ENCODE data around the gene TMEM255A.
A peak's percentile ranks its signal among the peaks of the same experiment; 100 is the strongest.

Gene TMEM255A

GRCh38 chrX:120262859-120263708 lies 48.2 kb downstream of the TMEM255A start:
- peak; percentile 6 for DNase-seq

DNA sequence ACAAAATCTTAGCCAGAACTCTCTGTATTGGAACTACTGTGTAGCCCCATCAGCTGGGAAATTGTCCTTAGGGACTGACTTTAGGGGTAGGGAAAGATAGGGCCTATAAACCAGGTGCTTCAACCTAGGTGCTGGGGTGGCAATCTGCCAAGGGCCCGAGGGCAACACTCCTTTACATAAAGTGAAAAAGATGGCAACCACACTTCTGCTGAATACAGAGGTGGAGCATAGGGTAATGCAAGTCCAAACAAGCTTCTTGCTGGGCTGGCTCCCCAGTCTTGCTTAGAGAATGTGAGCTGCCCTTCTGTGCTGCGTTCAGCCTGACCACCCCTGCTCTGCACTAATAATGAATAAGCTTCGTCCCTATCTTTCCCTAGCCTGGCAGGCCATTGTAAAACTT lies 50.9 kb downstream of the TMEM255A start:
- DNase-seq, result no peak

- no peak for DNase-seq
These were observed 57.5 kb downstream of the TMEM255A start for GRCh38 chrX:120253784-120254183.

GRCh38 chrX:120251471-120252011 lies 59.7 kb downstream of the TMEM255A start:
- no peak for DNase-seq

DNA sequence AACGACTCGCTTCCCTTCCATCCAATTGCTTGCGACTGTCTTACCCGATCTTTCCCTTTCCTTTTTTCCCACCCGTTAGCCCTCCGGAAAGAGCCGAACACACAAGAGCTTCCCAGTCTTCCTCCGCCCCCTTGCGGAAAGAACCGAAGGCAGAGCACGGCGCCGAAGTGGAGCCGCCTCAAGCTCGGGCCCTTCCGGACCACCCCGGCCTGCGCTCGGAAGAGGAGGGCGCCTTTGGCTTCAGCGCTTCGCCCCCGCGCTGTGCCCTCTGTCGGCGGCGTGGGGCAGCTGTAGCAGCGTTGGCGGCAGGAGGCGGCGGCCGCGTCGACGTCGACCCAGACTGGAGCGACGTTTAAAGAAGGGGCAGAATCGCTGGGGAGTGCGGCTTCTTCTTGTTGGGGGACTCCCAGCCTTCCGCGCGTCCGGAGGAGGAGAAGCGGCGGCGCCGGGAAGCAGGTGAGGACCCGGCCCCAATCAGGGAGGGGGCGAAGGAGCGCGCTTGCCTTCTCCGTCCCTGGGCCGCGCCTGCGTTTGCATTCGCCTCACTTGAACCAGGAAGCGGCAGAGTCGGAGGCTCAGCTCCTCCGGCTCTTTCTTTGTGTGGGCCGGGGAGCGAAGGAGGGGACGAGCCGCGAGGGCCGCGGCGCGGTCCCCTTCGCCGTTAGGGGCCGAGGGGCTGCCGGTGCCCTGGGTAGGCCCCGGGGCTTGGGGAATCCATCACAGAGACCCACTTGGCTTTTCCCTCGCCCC lies 60.6 kb downstream of the TMEM255A start, which contains the start of gene ZBTB33:
ZBTB33 (plus strand) TSS at position 291 of the 750 bp plus-strand sequence. CDS start 2,604 bp downstream, outside the sequence.
- peak; percentile 83 for DNase-seq

DNA sequence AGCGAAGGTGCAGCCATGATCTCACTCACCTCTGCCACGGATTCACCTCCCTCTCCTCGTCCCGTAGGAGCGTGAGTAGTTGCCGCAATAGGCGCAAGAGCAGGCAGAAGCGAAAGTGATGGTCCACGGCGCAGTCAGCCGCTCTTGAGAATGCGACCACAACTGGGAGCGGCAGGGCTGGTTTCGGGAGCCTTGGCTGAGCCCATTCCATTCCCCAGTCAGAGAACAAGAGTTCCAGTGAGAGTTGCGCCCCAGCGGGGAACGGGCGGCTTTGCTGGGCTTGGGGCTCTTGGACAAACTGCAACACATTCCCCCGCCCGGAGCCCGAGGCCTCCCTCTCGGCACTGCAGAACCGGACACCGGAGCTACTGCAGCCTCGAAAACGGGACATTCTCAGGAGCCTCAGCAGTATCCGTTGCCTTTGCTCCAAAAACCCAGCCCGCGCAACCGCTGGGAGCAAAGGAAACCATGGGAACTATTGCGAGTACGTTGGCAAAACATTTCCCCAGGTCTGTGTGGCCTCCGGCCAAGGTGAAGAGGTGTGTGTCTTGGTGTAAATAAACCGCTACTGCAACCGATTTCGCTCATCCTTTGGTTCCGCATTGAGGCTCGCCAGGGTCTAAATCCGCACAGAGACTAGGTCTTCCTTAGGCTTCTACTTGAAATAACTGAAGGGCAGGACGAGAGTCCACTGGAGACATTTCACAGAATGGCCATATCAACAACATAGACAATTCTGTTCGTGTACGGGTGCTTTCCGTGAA lies 66.3 kb downstream of the TMEM255A start:
- DNase-seq, result peak; percentile 49

- DNase-seq, result no peak
These were observed 66.9 kb downstream of the TMEM255A start for GRCh38 chrX:120244395-120244734.

DNA sequence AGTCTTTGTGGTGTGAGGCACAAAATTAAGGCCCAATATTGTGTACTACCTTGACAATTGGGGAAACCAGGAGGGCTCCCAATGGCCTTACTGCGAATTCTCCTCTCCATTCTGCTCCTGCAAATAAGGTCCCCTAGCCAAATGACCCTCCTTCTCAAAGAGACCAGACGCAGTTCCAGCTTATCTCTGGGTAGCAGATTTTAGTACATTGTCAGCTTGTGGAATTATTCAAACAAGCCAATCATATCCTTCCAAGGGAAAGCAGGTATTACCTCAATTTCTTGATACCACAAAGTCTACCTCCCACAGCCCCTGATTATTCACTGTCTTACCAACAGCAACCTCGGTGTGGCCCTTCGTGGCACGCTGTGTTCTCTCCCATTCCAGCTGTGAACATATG lies 68.4 kb downstream of the TMEM255A start:
- DNase-seq, result no peak

DNA sequence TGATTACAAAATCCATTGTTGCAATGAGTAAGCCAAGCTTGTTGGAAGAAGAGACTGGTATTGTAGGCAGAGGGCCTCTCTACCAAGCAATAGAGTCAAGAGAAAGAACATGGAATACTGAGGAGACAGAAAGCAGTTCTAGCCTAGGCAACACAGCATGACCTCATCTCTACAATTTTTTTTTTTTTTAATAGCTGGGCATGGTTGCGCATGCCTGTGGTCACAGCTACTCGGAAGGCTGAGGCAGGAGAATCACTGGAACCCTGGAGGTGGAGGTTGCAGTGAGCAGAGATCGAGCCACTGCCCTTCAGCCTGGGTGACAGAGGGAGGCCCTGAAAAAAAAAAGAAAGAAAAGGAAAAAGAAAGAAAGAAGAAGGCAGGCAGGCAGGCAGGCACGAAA lies 72.3 kb downstream of the TMEM255A start:
- DNase-seq, result no peak

DNA sequence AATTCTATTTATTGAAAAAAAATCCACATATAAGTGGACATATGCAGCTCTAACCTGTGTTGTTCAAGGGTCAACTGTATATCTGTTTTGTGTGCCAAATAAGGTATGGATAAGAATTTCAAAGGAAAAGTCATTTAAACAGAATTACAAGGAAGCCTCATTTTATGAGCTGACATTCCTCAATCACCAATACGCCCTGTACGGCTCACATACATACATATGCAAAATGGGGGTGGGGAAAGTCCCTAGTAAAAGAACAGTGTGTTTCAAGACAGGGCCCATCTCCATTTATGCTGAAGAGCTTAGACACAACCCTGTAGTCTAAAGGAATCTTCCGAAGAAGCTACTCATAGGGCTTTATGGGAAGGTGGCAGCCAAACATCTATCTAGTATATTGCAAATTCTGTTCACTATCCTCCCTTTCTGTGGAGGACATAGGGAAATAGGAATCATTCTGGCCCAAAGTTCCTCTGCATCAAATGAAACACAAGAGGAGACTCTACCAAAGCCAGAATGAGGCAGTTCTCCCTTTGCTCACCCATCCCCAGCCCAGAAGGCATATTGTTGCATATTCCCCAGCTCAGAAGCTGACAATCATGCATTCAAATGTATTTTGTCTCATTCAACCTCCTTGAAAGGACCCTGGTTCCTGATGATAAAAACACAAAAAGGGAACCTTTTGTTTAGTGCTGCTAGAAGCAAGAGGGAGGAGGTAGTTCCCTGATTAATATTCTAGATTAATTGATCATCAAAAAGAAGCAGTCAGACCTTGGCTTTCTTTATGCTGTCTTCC lies 74.4 kb downstream of the TMEM255A start:
- no peak for DNase-seq

DNA sequence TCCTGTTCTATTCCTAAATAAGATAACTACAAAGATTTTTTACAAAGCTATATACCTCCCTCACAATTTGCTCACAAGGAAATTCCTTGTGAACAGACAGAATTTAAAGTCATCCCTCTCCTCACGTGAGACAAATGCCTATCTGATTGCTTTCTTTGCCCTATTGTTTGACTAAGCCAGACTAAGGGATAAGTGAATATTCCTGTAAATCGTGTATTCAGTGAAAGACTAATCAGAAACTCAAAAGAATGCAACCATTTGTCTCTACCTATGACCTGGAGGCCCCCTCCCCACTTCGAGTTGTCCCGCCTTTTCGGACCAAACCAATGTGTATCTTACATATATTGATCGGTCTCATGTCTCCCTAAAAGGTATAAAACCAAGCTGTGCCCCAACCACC lies 76.0 kb downstream of the TMEM255A start:
- DNase-seq, result no peak

- DNase-seq, result no peak
These were observed 82.9 kb downstream of the TMEM255A start for GRCh38 chrX:120228187-120228908.

DNA sequence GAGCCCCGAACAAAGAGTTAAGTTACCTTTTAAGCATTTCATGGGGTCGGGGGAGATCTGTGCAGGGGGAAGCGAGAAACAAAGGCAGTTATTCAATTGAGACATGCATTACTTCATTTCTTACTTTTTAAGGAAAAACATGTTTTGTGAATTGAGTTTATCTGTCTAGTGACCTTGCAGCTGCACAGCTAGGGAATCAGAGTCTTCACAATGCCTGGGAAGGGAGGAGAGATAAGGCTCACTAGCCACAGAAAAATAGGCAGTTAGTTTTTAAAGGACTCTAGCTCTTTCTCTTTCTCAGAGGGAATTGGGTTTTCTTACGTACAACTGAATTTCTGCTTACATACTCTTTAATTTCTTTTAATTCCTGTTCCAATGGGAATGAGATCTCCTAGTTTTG lies 86.9 kb downstream of the TMEM255A start:
- no peak for DNase-seq

DNA sequence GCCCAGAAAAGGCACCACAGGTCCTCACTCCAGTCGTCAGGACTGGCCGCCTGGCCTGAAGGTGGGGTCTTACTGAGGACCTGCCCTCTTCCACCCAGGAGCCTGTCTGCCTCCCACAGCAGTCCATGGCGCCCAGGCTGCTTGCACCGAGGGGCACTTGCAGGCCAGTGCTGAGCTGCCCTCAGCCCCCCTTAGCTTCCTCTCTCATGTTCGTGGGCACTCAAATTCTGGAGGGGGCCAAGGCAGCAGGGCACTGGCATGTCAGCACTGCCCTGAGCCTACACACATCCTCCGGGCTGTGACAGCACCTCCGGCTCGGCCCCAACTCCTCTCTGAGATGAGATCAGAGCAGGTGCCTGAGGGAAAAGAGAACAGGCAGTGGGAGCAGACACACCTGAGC lies 87.9 kb downstream of the TMEM255A start:
- no peak for DNase-seq

GRCh38 chrX:120213438-120214265 lies 97.6 kb downstream of the TMEM255A start:
- DNase-seq, result no peak
